ENCODE results near the gene C17orf67.

The C17orf67 gene

DNA sequence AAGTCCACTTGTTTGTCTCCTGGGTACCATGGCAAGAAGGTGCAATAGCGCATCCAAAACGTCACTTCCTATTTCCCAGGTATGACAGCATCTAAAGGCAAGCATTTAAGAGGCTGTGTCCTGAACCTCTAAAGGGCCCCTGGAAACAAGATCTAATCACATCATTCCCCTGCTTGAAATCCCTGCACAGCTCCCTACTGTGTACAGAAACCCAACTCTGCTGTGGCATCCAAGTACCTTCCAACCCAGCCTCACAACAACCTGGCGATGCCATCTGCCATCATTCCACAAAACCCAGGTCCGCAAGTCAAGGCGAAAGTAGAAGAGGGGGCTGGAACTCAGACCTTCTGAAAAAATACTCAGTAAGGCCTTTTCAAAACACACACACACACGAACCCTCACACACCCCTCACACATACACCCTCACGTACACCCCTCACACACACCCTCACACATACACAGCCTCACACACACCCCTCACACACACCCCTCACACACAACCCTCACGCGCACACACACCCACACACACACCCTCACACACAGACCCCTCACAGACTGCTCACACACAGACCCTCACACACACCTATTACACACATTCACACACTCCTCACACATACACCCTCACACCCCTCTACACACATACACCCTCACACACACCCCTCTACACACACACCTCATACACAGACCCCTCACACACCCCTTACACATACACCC lies 24.5 kb downstream of the C17orf67 start:
- peaks cover 4% of the 10 kb centered on the region for H3K4me1 ChIP-seq (ENCODE audit: control insufficient read depth, insufficient read depth, low read length)
- 92 to 94% methylated on average over 9 of the region's 9 CpGs for WGBS, 2 experiments
- no peaks in the 10 kb centered on the region for H3K36me3 ChIP-seq (ENCODE audit: control insufficient read depth, insufficient read depth, low read length)
- H3K9me3 ChIP-seq (ENCODE audit: control insufficient read depth, low read length): no peaks in the 10 kb centered on the region
- no peak overlapping the region for H3K4me3 ChIP-seq (ENCODE audit: insufficient read depth, low read depth, low read length)
- no peaks in the 10 kb centered on the region for H3K27me3 ChIP-seq (ENCODE audit: control insufficient read depth, insufficient read depth, low read length, poor library complexity, severe bottlenecking)
- H3K27ac ChIP-seq (ENCODE audit: insufficient read depth, low read depth, low read length, poor library complexity, severe bottlenecking): no peak overlapping the region

DNA sequence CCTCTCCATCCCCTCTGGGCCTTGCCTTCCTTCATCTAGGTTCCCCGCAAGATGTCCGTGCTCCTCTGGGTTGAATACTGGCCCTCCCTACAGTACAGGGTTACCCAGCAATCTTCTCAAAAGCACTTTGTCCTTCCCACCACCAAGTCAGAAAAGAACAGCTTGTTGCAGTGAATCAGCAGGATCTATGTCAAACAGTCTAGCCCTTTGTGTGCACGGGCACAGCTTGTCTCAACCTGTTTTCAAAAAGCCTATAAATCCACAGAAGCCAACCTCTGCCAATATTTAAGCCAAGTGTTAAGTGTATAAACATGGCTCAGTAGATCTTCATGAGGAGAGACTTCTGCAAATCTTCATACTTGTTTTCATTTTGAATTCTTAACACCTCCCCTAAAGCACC lies 25.2 kb downstream of the C17orf67 start:
- WGBS, 2 experiments: 86 to 89% methylated on average over 3 of the region's 3 CpGs
- Histone ChIP-seq H3K9me3 (ENCODE audit: control insufficient read depth, low read length) (no peaks in the 10 kb centered on the region), H3K27ac (ENCODE audit: insufficient read depth, low read depth, low read length, poor library complexity, severe bottlenecking) (no peak overlapping the region), H3K27me3 (ENCODE audit: control insufficient read depth, insufficient read depth, low read length, poor library complexity, severe bottlenecking) (no peaks in the 10 kb centered on the region), H3K4me3 (ENCODE audit: insufficient read depth, low read depth, low read length) (no peak overlapping the region), H3K4me1 (ENCODE audit: control insufficient read depth, insufficient read depth, low read length) (peaks cover 4% of the 10 kb centered on the region), H3K36me3 (ENCODE audit: control insufficient read depth, insufficient read depth, low read length) (no peaks in the 10 kb centered on the region)

DNA sequence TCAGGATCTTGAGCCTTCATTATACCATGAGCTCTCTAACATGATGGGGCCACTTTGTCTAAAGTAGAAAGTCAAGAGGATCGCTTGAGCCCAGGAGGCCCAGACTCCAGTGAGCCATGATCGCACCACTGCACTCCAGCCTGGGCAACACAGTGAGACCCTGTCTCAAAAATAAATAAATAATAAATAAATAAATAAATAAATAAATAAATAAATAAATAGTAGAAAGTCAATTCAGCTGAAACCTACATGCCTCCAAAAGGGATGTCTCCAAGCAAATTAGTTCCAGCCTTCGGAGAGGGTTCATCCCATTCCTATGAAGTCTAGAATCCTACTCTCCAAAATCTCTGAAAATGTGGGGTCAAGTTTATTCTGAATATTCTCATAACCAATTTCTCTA lies 26.0 kb downstream of the C17orf67 start:
- Histone ChIP-seq H3K9me3 (ENCODE audit: control insufficient read depth, low read length) (no peaks in the 10 kb centered on the region), H3K4me3 (ENCODE audit: insufficient read depth, low read depth, low read length) (no peak overlapping the region), H3K36me3 (ENCODE audit: control insufficient read depth, insufficient read depth, low read length) (no peaks in the 10 kb centered on the region), H3K27ac (ENCODE audit: insufficient read depth, low read depth, low read length, poor library complexity, severe bottlenecking) (no peak overlapping the region), H3K27me3 (ENCODE audit: control insufficient read depth, insufficient read depth, low read length, poor library complexity, severe bottlenecking) (no peaks in the 10 kb centered on the region), H3K4me1 (ENCODE audit: control insufficient read depth, insufficient read depth, low read length) (no peaks in the 10 kb centered on the region)
- 97 to 100% methylated on average over 2 to 3 of the region's 3 CpGs for WGBS, 2 experiments

DNA sequence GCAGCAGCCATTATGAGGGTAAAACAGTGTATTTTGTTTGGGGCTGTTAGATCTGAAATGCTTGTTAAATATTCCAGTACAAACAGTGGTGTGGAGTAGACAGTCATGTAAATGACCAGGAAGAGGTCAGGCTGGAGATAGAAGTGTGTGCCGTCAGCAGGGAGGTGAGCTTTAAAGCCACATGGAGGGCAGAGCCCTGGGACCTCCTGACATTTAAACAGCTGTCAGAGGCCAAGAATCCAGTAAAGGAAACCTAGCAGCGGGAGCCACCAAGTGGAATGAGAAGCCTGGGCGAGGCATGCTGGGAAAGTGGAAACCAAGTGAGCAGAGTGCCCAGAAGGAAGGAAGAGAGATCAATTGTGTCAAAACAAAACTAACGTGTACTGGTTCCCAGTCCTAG lies 26.8 kb downstream of the C17orf67 start:
- H3K4me1 ChIP-seq (ENCODE audit: control insufficient read depth, insufficient read depth, low read length): no peaks in the 10 kb centered on the region
- no peaks in the 10 kb centered on the region for H3K36me3 ChIP-seq (ENCODE audit: control insufficient read depth, insufficient read depth, low read length)
- H3K27ac ChIP-seq (ENCODE audit: insufficient read depth, low read depth, low read length, poor library complexity, severe bottlenecking): no peak overlapping the region
- H3K4me3 ChIP-seq (ENCODE audit: insufficient read depth, low read depth, low read length): no peak overlapping the region
- H3K27me3 ChIP-seq (ENCODE audit: control insufficient read depth, insufficient read depth, low read length, poor library complexity, severe bottlenecking): no peaks in the 10 kb centered on the region
- 86 to 88% methylated on average over 4 of the region's 4 CpGs for WGBS, 2 experiments
- H3K9me3 ChIP-seq (ENCODE audit: control insufficient read depth, low read length): no peaks in the 10 kb centered on the region

DNA sequence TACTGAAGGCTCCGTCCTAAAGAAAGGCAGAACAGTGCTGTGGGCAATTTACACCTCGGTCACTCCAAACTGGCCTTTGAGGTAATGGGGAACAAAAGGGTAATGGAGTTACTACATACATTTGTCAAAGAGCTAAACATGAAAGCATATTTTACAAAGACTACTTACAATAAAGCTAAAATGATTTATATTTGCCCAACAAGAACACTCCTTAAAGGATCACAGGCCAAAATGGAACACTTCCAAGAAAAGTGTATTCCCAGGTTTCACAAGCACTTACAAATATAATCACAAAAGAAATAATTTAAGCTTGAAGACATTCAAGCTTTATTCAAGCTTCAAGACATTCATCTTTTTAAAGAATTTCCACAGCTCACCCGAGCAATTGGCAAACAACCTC lies 29.3 kb downstream of the C17orf67 start:
- H3K4me3 ChIP-seq (ENCODE audit: insufficient read depth, low read depth, low read length): no peak overlapping the region
- no peak overlapping the region for H3K27ac ChIP-seq (ENCODE audit: insufficient read depth, low read depth, low read length, poor library complexity, severe bottlenecking)
- no peaks in the 10 kb centered on the region for H3K36me3 ChIP-seq (ENCODE audit: control insufficient read depth, insufficient read depth, low read length)
- no peaks in the 10 kb centered on the region for H3K27me3 ChIP-seq (ENCODE audit: control insufficient read depth, insufficient read depth, low read length, poor library complexity, severe bottlenecking)
- no peaks in the 10 kb centered on the region for H3K9me3 ChIP-seq (ENCODE audit: control insufficient read depth, low read length)
- no peaks in the 10 kb centered on the region for H3K4me1 ChIP-seq (ENCODE audit: control insufficient read depth, insufficient read depth, low read length)
- 89 to 100% methylated on average over 2 to 3 of the region's 3 CpGs for WGBS, 2 experiments

DNA sequence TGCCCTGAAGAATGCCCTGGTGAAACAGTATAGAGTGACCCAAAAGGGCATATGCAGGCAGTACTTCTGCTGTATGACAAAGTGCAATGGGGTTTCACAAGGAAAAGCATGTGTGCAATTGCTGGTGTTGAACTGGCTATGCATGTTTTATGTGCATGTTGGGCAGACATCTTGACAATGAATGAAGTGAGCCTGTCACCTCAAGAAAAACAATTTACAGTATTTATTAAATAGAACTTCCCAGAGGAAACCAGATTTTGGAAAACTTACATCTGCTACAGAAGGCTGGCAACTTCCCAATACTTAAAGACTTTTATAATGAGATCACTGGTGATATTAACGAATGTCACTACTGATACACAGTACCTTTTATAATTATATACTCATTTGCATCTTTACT lies 30.6 kb downstream of the C17orf67 start:
- Histone ChIP-seq H3K27me3 (ENCODE audit: control insufficient read depth, insufficient read depth, low read length, poor library complexity, severe bottlenecking) (no peaks in the 10 kb centered on the region), H3K4me3 (ENCODE audit: insufficient read depth, low read depth, low read length) (no peak overlapping the region), H3K27ac (ENCODE audit: insufficient read depth, low read depth, low read length, poor library complexity, severe bottlenecking) (no peak overlapping the region), H3K4me1 (ENCODE audit: control insufficient read depth, insufficient read depth, low read length) (peaks cover 6% of the 10 kb centered on the region), H3K9me3 (ENCODE audit: control insufficient read depth, low read length) (no peaks in the 10 kb centered on the region), H3K36me3 (ENCODE audit: control insufficient read depth, insufficient read depth, low read length) (no peaks in the 10 kb centered on the region)
- WGBS, 2 experiments: 94 to 100% methylated on average over 1 of the region's 1 CpG

DNA sequence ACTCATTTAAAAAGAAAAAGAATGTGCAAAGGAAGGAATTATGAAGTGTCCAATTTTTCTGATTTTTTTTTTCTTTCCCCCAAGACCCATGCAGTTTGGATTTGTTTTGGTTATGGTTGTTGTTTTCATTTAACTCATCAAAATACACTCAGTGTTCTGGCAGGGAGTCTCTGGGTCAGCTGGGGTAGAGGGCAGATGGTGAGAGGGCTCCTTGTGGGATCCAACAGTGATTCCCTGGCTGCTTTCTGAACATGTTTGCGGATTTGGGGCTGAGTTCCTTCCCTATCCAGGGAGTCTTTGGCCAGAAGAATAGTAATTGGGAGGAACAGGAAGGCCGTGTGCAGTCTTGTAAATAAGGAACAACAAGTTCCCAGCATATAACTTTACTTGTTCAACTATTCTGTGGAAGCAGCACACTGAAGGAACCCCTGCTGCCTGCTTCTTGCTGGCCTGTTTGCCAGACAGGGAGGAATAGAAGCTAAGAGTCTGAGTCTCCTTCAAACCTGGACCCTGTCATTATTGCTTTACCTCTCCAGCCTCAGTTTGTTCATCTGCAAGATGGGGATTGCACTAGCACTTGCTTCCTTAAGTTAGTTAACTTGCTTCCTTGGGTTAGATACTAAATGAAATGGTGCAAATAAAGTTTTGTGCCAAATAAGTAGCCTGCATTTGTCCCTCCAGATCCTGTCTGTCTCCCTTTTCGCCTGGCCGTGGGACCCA lies 32.1 kb downstream of the C17orf67 start:
- H3K27me3 ChIP-seq (ENCODE audit: control insufficient read depth, insufficient read depth, low read length, poor library complexity, severe bottlenecking): no peaks in the 10 kb centered on the region
- no peak overlapping the region for H3K27ac ChIP-seq (ENCODE audit: insufficient read depth, low read depth, low read length, poor library complexity, severe bottlenecking)
- no peak overlapping the region for H3K4me3 ChIP-seq (ENCODE audit: insufficient read depth, low read depth, low read length)
- H3K36me3 ChIP-seq (ENCODE audit: control insufficient read depth, insufficient read depth, low read length): no peaks in the 10 kb centered on the region
- WGBS, 2 experiments: 97 to 99% methylated on average over 4 of the region's 4 CpGs
- peaks cover 6% of the 10 kb centered on the region for H3K4me1 ChIP-seq (ENCODE audit: control insufficient read depth, insufficient read depth, low read length)
- no peaks in the 10 kb centered on the region for H3K9me3 ChIP-seq (ENCODE audit: control insufficient read depth, low read length)

DNA sequence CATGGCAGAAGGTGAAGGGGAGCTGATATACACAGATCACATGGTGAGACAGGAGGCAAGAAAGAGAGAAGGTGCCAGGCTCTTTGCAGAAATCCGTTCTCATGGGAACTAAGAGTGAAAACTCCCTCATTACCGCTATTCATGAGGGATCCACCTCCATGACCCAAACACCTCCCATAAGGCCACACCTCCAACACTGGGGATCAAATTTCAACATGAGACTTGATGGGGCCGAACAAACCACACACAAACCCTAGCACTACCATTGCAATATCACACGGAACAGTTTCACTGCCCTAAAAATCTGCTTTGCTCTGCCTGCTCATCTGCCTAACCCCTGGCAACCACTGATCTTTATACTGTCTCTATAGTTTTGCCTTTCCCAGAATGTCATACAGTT lies 34.8 kb downstream of the C17orf67 start:
- 10% methylated on average over 4 of the region's 4 CpGs for WGBS, 2 experiments
- peaks cover 9% of the 10 kb centered on the region for H3K4me1 ChIP-seq (ENCODE audit: control insufficient read depth, insufficient read depth, low read length)

DNA sequence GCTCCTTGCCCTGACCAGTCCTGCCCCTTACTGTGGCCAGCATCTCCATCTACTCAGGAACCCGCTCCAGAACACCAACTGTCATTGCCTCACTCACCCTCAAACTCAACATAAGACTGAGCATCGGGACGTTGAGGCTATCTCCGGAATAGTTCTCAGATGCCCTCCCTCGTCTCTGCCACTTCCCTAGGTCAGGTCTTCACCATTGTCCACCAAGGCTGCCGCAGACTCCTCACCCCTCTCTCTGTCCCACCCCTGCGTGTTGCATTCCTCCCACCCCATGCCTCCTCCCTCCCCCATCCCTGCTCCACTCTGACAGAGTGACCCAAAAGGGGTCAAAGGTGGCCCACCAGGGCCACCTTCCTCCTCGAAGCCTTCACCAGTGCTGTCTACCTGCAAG lies 37.2 kb downstream of the C17orf67 start:
- WGBS, 2 experiments: 91 to 94% methylated on average over 8 of the region's 8 CpGs
- Histone ChIP-seq H3K9me3 (ENCODE audit: control insufficient read depth, low read length) (no peaks in the 10 kb centered on the region), H3K4me3 (ENCODE audit: insufficient read depth, low read depth, low read length) (no peak overlapping the region), H3K27me3 (ENCODE audit: control insufficient read depth, insufficient read depth, low read length, poor library complexity, severe bottlenecking) (no peaks in the 10 kb centered on the region), H3K4me1 (ENCODE audit: control insufficient read depth, insufficient read depth, low read length) (peaks cover 9% of the 10 kb centered on the region), H3K36me3 (ENCODE audit: control insufficient read depth, insufficient read depth, low read length) (no peaks in the 10 kb centered on the region), H3K27ac (ENCODE audit: insufficient read depth, low read depth, low read length, poor library complexity, severe bottlenecking) (no peak overlapping the region)

More for the DNA sequence above, 34.8 kb downstream of the C17orf67 start:
- Histone ChIP-seq H3K27me3 (ENCODE audit: control insufficient read depth, insufficient read depth, low read length, poor library complexity, severe bottlenecking) (no peaks in the 10 kb centered on the region), H3K9me3 (ENCODE audit: control insufficient read depth, low read length) (no peaks in the 10 kb centered on the region), H3K4me3 (ENCODE audit: insufficient read depth, low read depth, low read length) (no peak overlapping the region), H3K36me3 (ENCODE audit: control insufficient read depth, insufficient read depth, low read length) (no peaks in the 10 kb centered on the region), H3K27ac (ENCODE audit: insufficient read depth, low read depth, low read length, poor library complexity, severe bottlenecking) (no peak overlapping the region)

DNA sequence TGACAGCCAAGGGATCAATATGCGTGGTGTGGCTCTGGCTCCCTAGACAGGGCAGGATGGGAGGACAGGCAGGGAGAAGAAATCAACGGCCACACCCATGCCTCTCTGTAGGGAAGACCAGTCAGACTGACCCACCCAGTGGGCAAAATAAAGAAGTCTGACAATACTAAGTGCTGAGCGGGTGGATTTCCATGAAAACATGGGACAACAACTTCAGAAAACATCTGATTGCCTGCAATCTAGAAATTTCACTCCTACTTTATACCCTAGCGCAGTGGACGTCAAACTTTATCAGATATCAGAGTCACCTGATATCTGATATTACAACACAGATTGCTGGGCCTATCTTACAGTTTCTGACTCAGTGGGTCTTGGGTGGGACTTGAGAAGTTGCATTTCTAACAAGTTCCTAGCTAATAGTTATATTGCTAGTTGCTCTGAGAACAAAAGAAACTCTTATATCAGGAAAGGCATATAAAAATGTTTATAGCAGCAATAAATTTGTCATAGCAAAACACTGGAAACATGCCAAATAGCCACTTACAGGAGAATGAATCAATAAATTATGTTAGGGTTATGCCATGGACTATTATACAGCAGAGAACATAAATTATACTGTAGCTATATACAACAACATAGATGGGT lies 38.4 kb downstream of the C17orf67 start:
- 96 to 98% methylated on average over 5 of the region's 5 CpGs for WGBS, 2 experiments
- no peak overlapping the region for H3K4me3 ChIP-seq (ENCODE audit: insufficient read depth, low read depth, low read length)
- H3K4me1 ChIP-seq (ENCODE audit: control insufficient read depth, insufficient read depth, low read length): peaks cover 9% of the 10 kb centered on the region
- no peak overlapping the region for H3K27ac ChIP-seq (ENCODE audit: insufficient read depth, low read depth, low read length, poor library complexity, severe bottlenecking)
- no peaks in the 10 kb centered on the region for H3K36me3 ChIP-seq (ENCODE audit: control insufficient read depth, insufficient read depth, low read length)
- H3K9me3 ChIP-seq (ENCODE audit: control insufficient read depth, low read length): no peaks in the 10 kb centered on the region
- H3K27me3 ChIP-seq (ENCODE audit: control insufficient read depth, insufficient read depth, low read length, poor library complexity, severe bottlenecking): no peaks in the 10 kb centered on the region
